ENCODE data around the gene MYF5.

Gene MYF5

DNA sequence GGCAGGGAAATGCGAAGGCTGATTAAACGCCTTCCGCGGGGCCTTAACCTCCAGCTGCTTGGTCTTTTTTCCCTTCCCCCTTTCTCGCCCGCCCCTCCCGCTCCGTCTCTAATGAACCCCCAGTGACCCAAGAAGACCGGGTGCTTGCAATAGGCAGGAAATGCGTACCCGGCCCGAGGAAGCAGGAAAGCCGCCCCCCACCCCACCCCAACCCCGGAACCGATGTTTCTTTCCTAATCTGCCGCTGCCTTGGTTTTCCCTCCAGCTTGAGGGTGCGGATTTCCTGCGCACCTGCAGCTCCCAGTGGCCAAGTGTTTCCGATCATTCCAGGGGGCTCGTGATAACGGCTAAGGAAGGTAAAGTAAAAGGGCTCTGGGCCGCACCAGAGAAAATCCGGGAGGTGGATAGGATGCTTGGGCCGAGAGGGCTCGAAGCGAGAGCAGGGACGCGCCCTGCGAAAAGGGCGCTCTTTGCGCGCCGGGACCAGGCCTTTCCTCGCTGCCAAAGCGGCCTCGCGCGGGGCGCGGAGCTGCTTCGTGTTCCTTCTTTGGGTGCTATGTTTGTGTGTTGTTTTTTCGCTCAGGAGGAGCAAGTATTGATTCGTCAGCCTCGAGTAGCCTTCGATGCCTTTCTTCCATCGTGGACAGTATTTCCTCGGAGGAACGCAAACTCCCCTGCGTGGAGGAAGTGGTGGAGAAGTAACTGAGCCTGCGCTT, 8.3 kb upstream of the MYF5 start:
- no peaks in the 10 kb centered on the region for H3K36me3 ChIP-seq (ENCODE audit: control insufficient read depth, insufficient read depth, low read length, severe bottlenecking)
- DNase-seq (ENCODE audit: low read depth), result no peak
- peaks cover 22% of the 10 kb centered on the region for H3K27me3 ChIP-seq (replicated peaks; ENCODE audit: control insufficient read depth, insufficient read depth, low read length)
- H3K9ac ChIP-seq (ENCODE audit: low read length), result peak overlapping the region; percentile 1
- H3K4me1 ChIP-seq (ENCODE audit: control insufficient read depth, insufficient read depth, low read length), result peaks cover 14% of the 10 kb centered on the region
- no peaks in the 10 kb centered on the region for H3K9me3 ChIP-seq (ENCODE audit: control insufficient read depth, low read length)
- H3K4me3 ChIP-seq (ENCODE audit: low read length), result peak overlapping the region; percentile 68

DNA sequence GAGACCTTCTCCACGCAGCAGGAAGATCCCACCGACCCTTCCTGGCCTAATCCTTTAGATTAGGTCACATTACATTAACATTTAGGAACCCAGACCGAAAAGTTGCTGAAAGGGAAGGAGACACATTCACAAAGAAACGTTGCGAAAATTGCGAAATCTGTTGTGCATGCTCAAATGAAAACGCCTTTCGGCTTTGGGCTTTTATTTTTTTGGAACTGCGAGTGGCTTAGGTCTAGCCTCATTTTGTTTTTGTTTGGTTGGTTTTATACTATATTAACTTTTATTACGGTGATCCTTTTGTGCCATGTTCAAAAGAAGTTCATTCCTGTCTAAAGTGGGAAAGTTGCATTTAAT, 7.8 kb upstream of the MYF5 start:
- peaks cover 22% of the 10 kb centered on the region for H3K27me3 ChIP-seq (replicated peaks; ENCODE audit: control insufficient read depth, insufficient read depth, low read length)
- H3K9me3 ChIP-seq (ENCODE audit: control insufficient read depth, low read length), result no peaks in the 10 kb centered on the region
- H3K9ac ChIP-seq (ENCODE audit: low read length), result peak overlapping the region; percentile 1
- H3K4me1 ChIP-seq (ENCODE audit: control insufficient read depth, insufficient read depth, low read length), result peaks cover 9% of the 10 kb centered on the region
- no peaks in the 10 kb centered on the region for H3K36me3 ChIP-seq (ENCODE audit: control insufficient read depth, insufficient read depth, low read length, severe bottlenecking)
- H3K4me3 ChIP-seq (ENCODE audit: low read length), result peak overlapping the region; percentile 68
- no peak for DNase-seq (ENCODE audit: low read depth)

DNA sequence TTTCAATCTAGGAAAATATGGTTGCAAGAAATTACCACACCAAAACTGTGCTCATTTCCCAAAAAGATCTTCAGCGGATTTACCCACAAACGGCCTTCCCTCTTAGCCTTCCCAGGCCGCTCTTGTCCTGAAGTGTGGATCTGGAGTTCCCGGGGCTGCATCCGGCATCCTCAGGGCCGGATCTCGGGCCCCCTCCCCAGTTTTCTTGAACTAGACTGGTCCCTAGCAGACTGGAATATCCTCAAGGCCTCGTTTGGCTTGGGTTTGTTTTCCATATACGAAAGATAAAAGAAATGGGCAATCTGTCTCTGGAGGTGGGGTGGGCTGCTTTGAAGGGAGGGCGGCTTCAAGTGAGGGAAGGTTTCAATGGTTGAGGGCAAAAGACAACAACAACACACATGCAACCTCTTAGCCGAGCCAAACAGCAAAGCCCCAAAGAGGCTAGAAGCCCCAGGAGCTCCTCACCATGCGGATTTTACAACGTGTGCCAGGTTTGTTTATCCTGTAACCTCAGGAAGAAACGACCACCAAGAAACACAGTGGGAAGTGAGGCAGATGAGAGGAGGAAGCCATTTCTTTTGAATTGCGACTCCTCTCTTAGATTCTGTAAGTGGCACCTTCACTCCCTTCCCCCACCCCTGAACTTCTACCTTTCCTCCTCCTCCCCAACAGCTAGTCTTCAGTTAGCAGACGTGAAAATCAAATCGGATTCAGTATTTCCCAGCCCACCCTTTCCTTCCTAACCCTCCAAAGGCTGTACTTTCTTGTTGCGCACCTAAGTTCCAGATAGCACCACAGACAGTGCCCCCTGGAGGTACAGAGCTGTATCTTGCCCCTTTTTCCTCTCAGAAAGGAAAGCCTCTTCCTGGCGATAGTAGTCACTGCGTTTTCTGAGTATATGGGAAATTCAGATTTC, 6.6 kb upstream of the MYF5 start:
- H3K4me3 ChIP-seq (ENCODE audit: low read length), result no peak overlapping the region
- H3K4me1 ChIP-seq (ENCODE audit: control insufficient read depth, insufficient read depth, low read length), result peaks cover 10% of the 10 kb centered on the region
- H3K9ac ChIP-seq (ENCODE audit: low read length), result no peak overlapping the region
- DNase-seq (ENCODE audit: low read depth), result no peak
- no peaks in the 10 kb centered on the region for H3K36me3 ChIP-seq (ENCODE audit: control insufficient read depth, insufficient read depth, low read length, severe bottlenecking)
- no peaks in the 10 kb centered on the region for H3K9me3 ChIP-seq (ENCODE audit: control insufficient read depth, low read length)
- peaks cover 31% of the 10 kb centered on the region for H3K27me3 ChIP-seq (replicated peaks; ENCODE audit: control insufficient read depth, insufficient read depth, low read length)

DNA sequence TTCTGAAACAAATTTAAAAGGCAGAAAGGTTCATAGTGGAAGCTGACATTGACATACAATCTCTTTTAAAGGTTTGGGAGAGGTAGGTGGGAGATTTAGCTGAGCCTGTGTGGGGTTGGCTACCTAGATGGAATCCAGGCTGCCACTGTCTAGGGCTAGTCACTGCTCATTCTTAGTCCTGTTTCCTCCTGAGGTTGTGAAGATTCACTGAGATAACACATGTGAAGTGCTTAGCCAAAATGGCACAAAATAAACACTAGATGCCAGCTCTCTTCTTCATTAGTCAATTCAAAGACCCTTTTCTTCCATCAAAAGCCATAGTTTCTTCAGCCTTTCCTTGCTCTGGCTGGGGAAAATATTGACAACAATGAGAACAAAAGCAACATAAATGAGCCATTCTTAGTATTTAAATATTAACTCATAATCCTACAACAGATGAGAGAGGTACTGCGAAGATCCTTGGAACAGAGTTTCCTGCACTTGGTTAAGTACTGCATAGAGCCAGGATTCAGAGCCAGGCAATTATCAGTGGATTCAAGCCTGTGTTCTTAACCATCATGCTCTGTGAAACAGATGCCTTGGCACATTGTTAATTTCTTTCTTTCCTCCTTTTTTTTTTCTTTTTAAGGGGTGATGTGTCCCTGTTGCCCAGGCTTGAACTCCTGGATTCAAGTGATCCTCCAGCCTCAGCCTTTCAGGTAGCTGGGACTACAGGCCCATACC, 5.8 kb upstream of the MYF5 start:
- peaks cover 10% of the 10 kb centered on the region for H3K4me1 ChIP-seq (ENCODE audit: control insufficient read depth, insufficient read depth, low read length)
- H3K4me3 ChIP-seq (ENCODE audit: low read length), result no peak overlapping the region
- peaks cover 39% of the 10 kb centered on the region for H3K27me3 ChIP-seq (replicated peaks; ENCODE audit: control insufficient read depth, insufficient read depth, low read length)
- no peak overlapping the region for H3K9ac ChIP-seq (ENCODE audit: low read length)
- no peaks in the 10 kb centered on the region for H3K9me3 ChIP-seq (ENCODE audit: control insufficient read depth, low read length)
- H3K36me3 ChIP-seq (ENCODE audit: control insufficient read depth, insufficient read depth, low read length, severe bottlenecking), result no peaks in the 10 kb centered on the region
- no peak for DNase-seq (ENCODE audit: low read depth)

DNA sequence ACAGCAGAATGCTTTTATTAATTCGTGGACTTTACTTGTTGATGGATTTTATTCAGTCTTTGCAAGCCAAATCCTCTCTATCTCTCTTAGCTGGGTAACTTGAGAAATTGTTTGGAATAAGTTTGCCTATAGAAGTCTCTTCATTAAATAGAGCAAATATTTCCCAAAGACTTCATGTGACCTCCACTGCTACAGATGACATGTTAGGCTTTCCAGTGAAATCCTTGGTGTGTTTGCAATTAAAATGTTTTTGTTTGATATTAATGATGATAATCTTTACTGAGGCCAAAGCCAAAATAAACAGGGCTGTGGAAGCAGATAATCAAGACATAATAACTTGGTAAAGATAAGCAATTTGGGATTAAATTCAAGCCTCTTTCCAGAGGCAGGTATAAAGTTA, 4.8 kb upstream of the MYF5 start:
- H3K36me3 ChIP-seq (ENCODE audit: control insufficient read depth, insufficient read depth, low read length, severe bottlenecking), result no peaks in the 10 kb centered on the region
- peaks cover 49% of the 10 kb centered on the region for H3K27me3 ChIP-seq (replicated peaks; ENCODE audit: control insufficient read depth, insufficient read depth, low read length)
- H3K9ac ChIP-seq (ENCODE audit: low read length), result no peak overlapping the region
- H3K4me1 ChIP-seq (ENCODE audit: control insufficient read depth, insufficient read depth, low read length), result peaks cover 10% of the 10 kb centered on the region
- DNase-seq (ENCODE audit: low read depth), result no peak
- H3K9me3 ChIP-seq (ENCODE audit: control insufficient read depth, low read length), result no peaks in the 10 kb centered on the region
- H3K4me3 ChIP-seq (ENCODE audit: low read length), result no peak overlapping the region

DNA sequence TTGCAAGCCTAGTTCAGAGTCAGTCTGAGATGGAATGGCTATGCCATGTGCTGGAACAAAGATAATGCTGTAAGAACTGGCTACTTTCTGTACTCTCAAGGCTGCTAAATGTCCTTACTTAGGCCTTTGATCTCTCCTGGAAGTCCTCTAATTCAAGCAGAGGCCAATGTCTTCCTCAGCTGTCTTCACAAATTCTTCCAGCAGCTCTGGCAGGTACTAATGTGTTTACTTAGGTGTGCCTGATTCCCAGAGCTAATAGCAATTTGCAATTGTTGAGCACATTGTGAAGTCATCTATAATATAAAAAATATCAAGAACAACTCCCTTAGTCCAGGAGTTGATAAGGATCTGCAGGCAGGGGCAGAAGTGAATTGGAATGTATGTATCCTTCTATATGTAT, 3.8 kb upstream of the MYF5 start:
- H3K9me3 ChIP-seq (ENCODE audit: control insufficient read depth, low read length), result no peaks in the 10 kb centered on the region
- no peak for DNase-seq (ENCODE audit: low read depth)
- H3K4me3 ChIP-seq (ENCODE audit: low read length), result no peak overlapping the region
- peaks cover 59% of the 10 kb centered on the region for H3K27me3 ChIP-seq (replicated peaks; ENCODE audit: control insufficient read depth, insufficient read depth, low read length)
- no peak overlapping the region for H3K9ac ChIP-seq (ENCODE audit: low read length)
- H3K4me1 ChIP-seq (ENCODE audit: control insufficient read depth, insufficient read depth, low read length), result peaks cover 10% of the 10 kb centered on the region
- H3K36me3 ChIP-seq (ENCODE audit: control insufficient read depth, insufficient read depth, low read length, severe bottlenecking), result no peaks in the 10 kb centered on the region

DNA sequence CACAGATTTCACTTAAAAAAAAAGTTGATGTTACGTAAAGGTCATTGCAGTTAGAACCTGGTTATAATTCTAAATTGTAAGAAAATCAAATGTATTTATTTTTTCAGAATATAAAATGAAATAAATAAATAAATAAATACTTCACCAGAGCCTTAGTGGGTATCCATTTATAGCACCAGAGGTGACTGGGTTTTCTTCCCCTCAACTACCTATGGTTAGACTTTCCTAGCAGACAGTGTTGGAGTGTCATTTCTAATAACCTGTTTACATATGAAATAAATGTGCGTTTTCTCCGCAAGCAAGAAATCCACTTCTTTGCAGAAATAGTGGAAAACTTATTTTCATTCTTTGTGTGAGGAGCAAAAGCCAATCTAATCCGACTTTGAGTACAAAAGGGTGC, 3.3 kb upstream of the MYF5 start:
- Histone ChIP-seq H3K36me3 (ENCODE audit: control insufficient read depth, insufficient read depth, low read length, severe bottlenecking) (no peaks in the 10 kb centered on the region), H3K27me3 (replicated peaks; ENCODE audit: control insufficient read depth, insufficient read depth, low read length) (peaks cover 60% of the 10 kb centered on the region), H3K4me1 (ENCODE audit: control insufficient read depth, insufficient read depth, low read length) (peaks cover 10% of the 10 kb centered on the region), H3K4me3 (ENCODE audit: low read length) (peak overlapping the region; percentile 74), H3K9ac (ENCODE audit: low read length) (no peak overlapping the region), H3K9me3 (ENCODE audit: control insufficient read depth, low read length) (no peaks in the 10 kb centered on the region)
- DNase-seq (ENCODE audit: low read depth), result no peak

DNA sequence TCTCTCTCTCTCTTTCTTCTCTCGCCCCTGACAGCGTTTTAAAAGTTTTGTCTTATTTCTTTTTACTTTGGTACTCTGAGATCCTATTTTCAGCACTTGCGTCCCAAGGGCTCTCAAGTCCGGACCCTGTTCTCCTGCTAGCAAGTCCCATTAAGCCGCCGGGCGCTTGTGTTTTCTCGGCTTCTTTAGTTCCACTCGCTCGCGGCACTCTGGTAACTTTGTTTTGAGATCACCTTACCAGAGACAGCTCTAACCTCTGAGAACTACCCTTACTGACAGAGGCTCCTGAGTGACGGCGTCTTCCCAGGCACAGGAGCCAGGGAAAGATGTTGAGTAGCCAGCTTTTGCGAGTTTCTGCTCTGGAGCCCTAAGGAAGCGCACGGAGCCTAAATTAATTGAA, 2.7 kb upstream of the MYF5 start:
- H3K27me3 ChIP-seq (replicated peaks; ENCODE audit: control insufficient read depth, insufficient read depth, low read length), result peaks cover 54% of the 10 kb centered on the region

DNA sequence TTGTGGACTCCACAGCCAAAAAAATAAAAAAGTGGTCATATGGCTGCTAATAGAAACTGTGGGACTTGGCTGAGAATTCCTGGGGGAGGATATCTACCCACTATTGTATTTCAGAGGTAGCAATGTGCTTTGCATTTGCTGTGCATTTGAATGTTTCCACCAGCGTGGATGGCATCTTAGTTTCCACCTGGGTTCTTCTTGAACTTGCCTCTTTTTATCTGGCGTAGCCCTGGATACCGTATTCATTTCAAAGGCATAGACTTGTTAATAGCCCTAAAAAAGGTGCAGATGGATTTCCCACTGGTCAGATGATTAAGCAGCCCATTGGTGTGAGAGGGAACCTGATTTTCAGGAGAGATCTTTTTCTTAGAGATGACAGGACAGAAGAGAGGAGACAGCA, 1.9 kb upstream of the MYF5 start:
- Histone ChIP-seq H3K9me3 (ENCODE audit: control insufficient read depth, low read length) (no peaks in the 10 kb centered on the region), H3K27me3 (replicated peaks; ENCODE audit: control insufficient read depth, insufficient read depth, low read length) (peaks cover 48% of the 10 kb centered on the region), H3K9ac (ENCODE audit: low read length) (no peak overlapping the region), H3K4me3 (ENCODE audit: low read length) (no peak overlapping the region), H3K4me1 (ENCODE audit: control insufficient read depth, insufficient read depth, low read length) (peaks cover 3% of the 10 kb centered on the region), H3K36me3 (ENCODE audit: control insufficient read depth, insufficient read depth, low read length, severe bottlenecking) (no peaks in the 10 kb centered on the region)
- no peak for DNase-seq (ENCODE audit: low read depth)

More for the DNA sequence above, 2.7 kb upstream of the MYF5 start:
- Histone ChIP-seq H3K4me3 (ENCODE audit: low read length) (peak overlapping the region; percentile 74), H3K9ac (ENCODE audit: low read length) (no peak overlapping the region), H3K4me1 (ENCODE audit: control insufficient read depth, insufficient read depth, low read length) (peaks cover 4% of the 10 kb centered on the region), H3K36me3 (ENCODE audit: control insufficient read depth, insufficient read depth, low read length, severe bottlenecking) (no peaks in the 10 kb centered on the region), H3K9me3 (ENCODE audit: control insufficient read depth, low read length) (no peaks in the 10 kb centered on the region)
- no peak for DNase-seq (ENCODE audit: low read depth)

DNA sequence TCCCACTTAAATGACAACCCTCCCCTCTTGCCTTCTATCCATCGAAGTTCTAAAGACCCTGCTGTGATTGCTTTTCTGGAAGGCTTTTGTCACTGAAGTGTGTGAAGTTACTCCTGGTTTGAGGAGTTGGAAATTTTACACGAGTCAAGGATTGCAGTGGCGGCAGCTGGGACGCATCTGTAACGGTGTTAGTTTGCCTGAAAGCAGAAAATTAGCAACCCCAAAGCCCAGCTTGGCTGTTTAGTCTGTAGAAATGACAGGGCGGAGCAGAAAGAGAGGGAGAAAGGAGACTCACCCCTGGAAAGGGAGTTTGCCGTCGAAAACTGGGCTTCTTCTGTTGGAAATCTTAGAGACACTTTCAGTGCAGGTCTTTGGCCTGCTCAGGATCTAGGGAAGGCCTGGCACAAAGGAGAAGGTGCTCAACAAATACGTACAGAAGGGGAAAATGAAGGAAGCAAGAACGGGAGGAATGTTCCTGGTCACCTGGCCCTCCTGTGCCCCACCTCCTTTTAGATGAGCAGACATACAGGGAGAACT, 931 bp upstream of the MYF5 start:
- Histone ChIP-seq H3K9ac (ENCODE audit: low read length) (no peak overlapping the region), H3K4me3 (ENCODE audit: low read length) (no peak overlapping the region), H3K27me3 (replicated peaks; ENCODE audit: control insufficient read depth, insufficient read depth, low read length) (peaks cover 40% of the 10 kb centered on the region), H3K9me3 (ENCODE audit: control insufficient read depth, low read length) (no peaks in the 10 kb centered on the region), H3K36me3 (ENCODE audit: control insufficient read depth, insufficient read depth, low read length, severe bottlenecking) (no peaks in the 10 kb centered on the region), H3K4me1 (ENCODE audit: control insufficient read depth, insufficient read depth, low read length) (peaks cover 3% of the 10 kb centered on the region)
- DNase-seq (ENCODE audit: low read depth), result no peak

DNA sequence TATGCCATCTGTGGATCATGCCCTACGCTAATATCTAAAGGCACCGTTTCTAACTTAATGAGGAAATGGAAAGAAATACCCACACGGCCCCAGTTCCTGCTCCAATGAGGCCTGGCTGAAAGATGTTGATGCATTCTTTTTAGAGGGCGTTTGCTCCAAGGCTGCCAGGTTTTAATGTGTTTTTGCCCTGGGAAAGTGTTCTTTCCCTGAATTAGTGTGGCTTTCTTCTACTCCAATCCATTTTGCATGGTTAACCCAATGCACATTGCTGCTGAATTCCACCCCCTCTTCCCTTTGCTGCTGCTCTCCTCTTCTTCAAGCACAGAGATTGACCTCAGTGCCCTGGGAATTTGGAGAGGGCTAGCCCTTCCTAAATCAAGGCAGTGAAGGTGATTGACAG, 1.1 kb downstream of the MYF5 start:
- Histone ChIP-seq H3K9ac (ENCODE audit: low read length) (no peak overlapping the region), H3K36me3 (ENCODE audit: control insufficient read depth, insufficient read depth, low read length, severe bottlenecking) (no peaks in the 10 kb centered on the region), H3K9me3 (ENCODE audit: control insufficient read depth, low read length) (no peaks in the 10 kb centered on the region), H3K27me3 (replicated peaks; ENCODE audit: control insufficient read depth, insufficient read depth, low read length) (peaks cover 40% of the 10 kb centered on the region), H3K4me3 (ENCODE audit: low read length) (no peak overlapping the region), H3K4me1 (ENCODE audit: control insufficient read depth, insufficient read depth, low read length) (peaks cover 3% of the 10 kb centered on the region)
- DNase-seq (ENCODE audit: low read depth), result no peak
